K562 (cell line): Measurements from ENCODE around the gene PCSK6. TPM values are rescaled to one million over a fixed set of nuclear protein-coding genes. Genes with fewer than 3 reads are reported as not detected.

Experiments
- AFF4 ChIP-seq: sonication (generic); formaldehyde crosslinking; IDR thresholded peaks from 2 replicates; pipeline ENCODE4 v1.8.0; 2023; ENCODE audit warnings: mild to moderate bottlenecking, missing genetic modification reagents
- DEAF1 ChIP-seq: fragments of 450-650 bp; formaldehyde crosslinking; IDR thresholded peaks from 2 replicates; pipeline ENCODE4 v1.4.0; 2020; ENCODE audit warnings: mild to moderate bottlenecking, moderate library complexity
- ILF3 ChIP-seq: fragments of 450-650 bp; IDR thresholded peaks from 2 replicates; pipeline ENCODE4 v1.6.1; 2018; ENCODE audit warnings: antibody characterized with exemption, mild to moderate bottlenecking, moderate library complexity, borderline replicate concordance
- NRF1 ChIP-seq, 2 experiments: fragments of 450-650 bp; IDR thresholded peaks in 1 of 2; conservative IDR thresholded peaks in 1 of 2; 2 replicates each; pipeline ENCODE4 v1.6.1; 2014; ENCODE audit warnings: mild to moderate bottlenecking in 2 of 2
- POLR2AphosphoS5 ChIP-seq: IDR thresholded peaks from 2 replicates; pipeline ENCODE4 v1.6.1; 2011; ENCODE audit warnings: mild to moderate bottlenecking, low read depth, low read length, moderate library complexity; ENCODE audit not compliant: control insufficient read depth, insufficient read depth
- SMARCB1 ChIP-seq: IDR thresholded peaks from 2 replicates; pipeline ENCODE4 v1.6.1; 2011; ENCODE audit warnings: improper control_type of control experiment, low read depth; ENCODE audit not compliant: insufficient read length
- ZBTB49 ChIP-seq: sonication (generic); formaldehyde crosslinking; IDR thresholded peaks from 2 replicates; pipeline ENCODE4 v1.8.0; 2022; ENCODE audit warnings: missing genetic modification reagents, mild to moderate bottlenecking, borderline replicate concordance
- ZNF277 ChIP-seq: fragments of 250-450 bp; sonication (Bioruptor Pico); IDR thresholded peaks from 2 replicates; pipeline ENCODE4 v1.8.0; 2022; ENCODE audit warnings: inconsistent platforms, mild to moderate bottlenecking, moderate library complexity, borderline replicate concordance
- ZNF764 ChIP-seq: fragments of 250-450 bp; sonication (Bioruptor Pico); IDR thresholded peaks from 2 replicates; pipeline ENCODE4 v1.4.0; 2020; ENCODE audit warnings: low read depth, mild to moderate bottlenecking, moderate library complexity
- ZSCAN29 ChIP-seq: fragments of 450-650 bp; IDR thresholded peaks from 2 replicates; pipeline ENCODE4 v1.6.1; 2017
- polyA plus RNA-seq, 8 experiments: library from polyadenylated mRNA; depleted of rRNA in 4 of 8; stranded (reverse) in 5 of 8; unstranded in 3 of 8; fragments of >200 nt; fragmentation: Nextera tagmentation in 2 of 8; fragmentation: Illumina TruSeq in 1 of 8; extraction: Ambion mirVana in 2 of 8; extraction: Trizol in 1 of 8; gene quantifications; 2 replicates each; pipeline versions ENCODE4 v1.2.1 to v1.2.3, GENCODE V29; 2011 to 2014; ENCODE audit warnings: inconsistent platforms in 1 of 8, missing spikeins in 1 of 8
- total RNA-seq, 7 experiments: library from RNA; depleted of rRNA in 6 of 7; stranded (reverse); fragments of >200 nt in 6 of 7; fragmentation: Illumina TruSeq in 2 of 7; extraction: Trizol in 2 of 7; gene quantifications; 2 replicates each; pipeline versions ENCODE4 v1.2.1 to v1.2.3, GENCODE V29; 2011 to 2021; ENCODE audit warnings: low replicate concordance in 1 of 7

Gene PCSK6
- total and polyA plus RNA-seq, 9 of the 15 experiments (the other 6 are each of a cell fraction or from before 2014, with no cell fraction given), result 2.2 to 32.6 (median 14.5) TPM

GRCh38 chr15:101457696-101458095, 31.8 kb downstream of the PCSK6 start (continued):
- TF ChIP-seq DEAF1 (CRISPR knock-in tag), result no peak
- no peak for TF ChIP-seq POLR2AphosphoS5
- TF ChIP-seq SMARCB1, result no peak
- no peak for TF ChIP-seq ZNF764
- no peak for TF ChIP-seq AFF4 (CRISPR knock-in tag)
- no peak for TF ChIP-seq ZBTB49 (CRISPR knock-in tag)
- no peak for TF ChIP-seq ZNF277 (CRISPR knock-in tag)
- TF ChIP-seq ZSCAN29, result no peak
- TF ChIP-seq NRF1 (conservative IDR thresholded peaks at IDR 0.05 in 1 of 2, IDR thresholded peaks at IDR 0.05 in 1 of 2), result no peak
- no peak for TF ChIP-seq ILF3
